HepG2 (cell line): ENCODE results near the gene MCFD2. TPM values are rescaled to one million over a fixed set of nuclear protein-coding genes. Genes with fewer than 3 reads are reported as not detected.

Source experiments
- AFF4 ChIP-seq: sonication (generic); formaldehyde crosslinking; IDR thresholded peaks from 2 replicates; pipeline ENCODE4 v1.4.0; 2020; ENCODE audit warnings: missing genetic modification reagents
- ATAD3A ChIP-seq: sonication (generic); formaldehyde crosslinking; IDR thresholded peaks from 2 replicates; pipeline ENCODE4 v1.4.0; 2020; ENCODE audit warnings: missing genetic modification reagents
- HNRNPL ChIP-seq: fragments of 200-400 bp; formaldehyde crosslinking; IDR thresholded peaks from 2 replicates; pipeline ENCODE4 v1.6.1; 2017; ENCODE audit warnings: mild to moderate bottlenecking, low read depth, low read length
- NBN ChIP-seq: fragments of 450-650 bp; conservative IDR thresholded peaks from 2 replicates; pipeline ENCODE4 v1.6.1; 2017
- PRPF4 ChIP-seq: fragments of 200-400 bp; formaldehyde crosslinking; IDR thresholded peaks from 2 replicates; pipeline ENCODE4 v1.6.1; 2016; ENCODE audit warnings: low read length, low read depth; ENCODE audit not compliant: poor library complexity, severe bottlenecking
- RARG ChIP-seq: sonication (generic); formaldehyde crosslinking; IDR thresholded peaks from 2 replicates; pipeline ENCODE4 v1.4.0; 2020; ENCODE audit warnings: low read depth, mild to moderate bottlenecking, missing genetic modification reagents
- TP53 ChIP-seq: sonication (generic); formaldehyde crosslinking; conservative IDR thresholded peaks from 2 replicates; pipeline ENCODE4 v1.4.0; 2020; ENCODE audit warnings: missing genetic modification reagents
- XRCC5 ChIP-seq: fragments of 200-400 bp; formaldehyde crosslinking; optimal IDR thresholded peaks from 2 replicates; pipeline ENCODE3; 2017; ENCODE audit warnings: mild to moderate bottlenecking, low read length
- ZBTB4 ChIP-seq: sonication (generic); formaldehyde crosslinking; IDR thresholded peaks from 2 replicates; pipeline ENCODE4 v1.4.0; 2020; ENCODE audit warnings: missing genetic modification reagents, mild to moderate bottlenecking, borderline replicate concordance
- ZNF10 ChIP-seq: sonication (generic); formaldehyde crosslinking; IDR thresholded peaks from 2 replicates; pipeline ENCODE4 v1.4.0; 2020; ENCODE audit warnings: mild to moderate bottlenecking, low read depth, missing genetic modification reagents, borderline replicate concordance
- ZNF44 ChIP-seq: sonication (generic); formaldehyde crosslinking; IDR thresholded peaks from 2 replicates; pipeline ENCODE4 v1.5.1; 2020; ENCODE audit warnings: mild to moderate bottlenecking, missing genetic modification reagents
- ZNF607 ChIP-seq: sonication (generic); formaldehyde crosslinking; IDR thresholded peaks from 2 replicates; pipeline ENCODE4 v1.5.1; 2020; ENCODE audit warnings: missing genetic modification reagents, mild to moderate bottlenecking, borderline replicate concordance
- polyA plus RNA-seq, 8 experiments: library from polyadenylated mRNA; depleted of rRNA in 3 of 8; stranded (reverse) in 7 of 8; unstranded in 1 of 8; fragments of >200 nt; fragmentation: Illumina TruSeq in 4 of 8; extraction: Trizol in 4 of 8; gene quantifications; 2 replicates each; pipeline versions ENCODE4 v1.2.1 to v1.2.3, GENCODE V29; 2011 to 2016; ENCODE audit warnings: low read depth in 4 of 8, missing spikeins in 1 of 8, mixed read lengths in 1 of 8; ENCODE audit not compliant: insufficient read depth in 1 of 8
- total RNA-seq, 5 experiments: library from RNA; depleted of rRNA; stranded (reverse); fragments of >200 nt; fragmentation: Illumina TruSeq; extraction: Trizol; gene quantifications; 2 replicates each; pipeline ENCODE4 v1.2.3, GENCODE V29; 2016; ENCODE audit warnings: low read depth in 1 of 5
- TF ChIP-seq, protein P1 (sequence below): sonication (generic); formaldehyde crosslinking; IDR thresholded peaks from 2 replicates; pipeline ENCODE4 v1.8.0; 2022; ENCODE audit warnings: missing genetic modification reagents, low read depth, mild to moderate bottlenecking, borderline replicate concordance
- TF ChIP-seq, protein P2 (sequence below): IDR thresholded peaks from 2 replicates; pipeline ENCODE4 v1.6.1; 2016; ENCODE audit warnings: low read depth, borderline replicate concordance
- TF ChIP-seq, protein P3 (sequence below): sonication (generic); formaldehyde crosslinking; IDR thresholded peaks from 2 replicates; pipeline ENCODE4 v1.4.0; 2020; ENCODE audit warnings: missing genetic modification reagents
- TF ChIP-seq, protein P4 (sequence below): IDR thresholded peaks from 2 replicates; pipeline ENCODE4 v1.4.0; 2020; ENCODE audit warnings: mild to moderate bottlenecking, missing genetic modification reagents

MCFD2 gene
- total and polyA plus RNA-seq, 2 of the 13 experiments (the other 11 are each of a cell fraction or from before 2014, with no cell fraction given): 183 to 232 TPM

- TF ChIP-seq ATAD3A (CRISPR knock-in tag) (no peak), NBN (no peak), ZNF607 (0 out of 2 replicates have a peak, but pooled peaks have one; percentile 41), ZBTB4 (CRISPR knock-in tag) (0 out of 2 replicates have a peak, but pooled peaks have one; percentile 19), ZNF44 (CRISPR knock-in tag) (0 out of 2 replicates have a peak, but pooled peaks have one; percentile 53), AFF4 (CRISPR knock-in tag) (no peak), ZNF10 (CRISPR knock-in tag) (no peak), RARG (CRISPR knock-in tag) (no peak), HNRNPL (no peak), TP53 (CRISPR knock-in tag) (no peak), PRPF4 (no peak), XRCC5 (no peak)
- TF ChIP-seq, protein P1, sequence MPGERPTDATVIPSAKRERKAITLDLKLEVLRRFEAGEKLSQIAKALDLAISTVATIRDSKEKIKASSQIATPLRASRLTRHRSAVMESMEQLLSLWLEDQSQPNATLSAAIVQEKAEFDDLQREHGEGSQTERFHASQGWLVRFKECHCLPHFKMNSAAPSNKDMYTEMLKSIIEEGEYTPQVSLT (CRISPR knock-in tag): no peak
- TF ChIP-seq, protein P2, sequence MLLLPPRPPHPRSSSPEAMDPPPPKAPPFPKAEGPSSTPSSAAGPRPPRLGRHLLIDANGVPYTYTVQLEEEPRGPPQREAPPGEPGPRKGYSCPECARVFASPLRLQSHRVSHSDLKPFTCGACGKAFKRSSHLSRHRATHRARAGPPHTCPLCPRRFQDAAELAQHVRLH (CRISPR knock-in tag): no peak
- TF ChIP-seq, protein P3, sequence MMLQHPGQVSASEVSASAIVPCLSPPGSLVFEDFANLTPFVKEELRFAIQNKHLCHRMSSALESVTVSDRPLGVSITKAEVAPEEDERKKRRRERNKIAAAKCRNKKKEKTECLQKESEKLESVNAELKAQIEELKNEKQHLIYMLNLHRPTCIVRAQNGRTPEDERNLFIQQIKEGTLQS: peak; percentile 91
- TF ChIP-seq, protein P4, sequence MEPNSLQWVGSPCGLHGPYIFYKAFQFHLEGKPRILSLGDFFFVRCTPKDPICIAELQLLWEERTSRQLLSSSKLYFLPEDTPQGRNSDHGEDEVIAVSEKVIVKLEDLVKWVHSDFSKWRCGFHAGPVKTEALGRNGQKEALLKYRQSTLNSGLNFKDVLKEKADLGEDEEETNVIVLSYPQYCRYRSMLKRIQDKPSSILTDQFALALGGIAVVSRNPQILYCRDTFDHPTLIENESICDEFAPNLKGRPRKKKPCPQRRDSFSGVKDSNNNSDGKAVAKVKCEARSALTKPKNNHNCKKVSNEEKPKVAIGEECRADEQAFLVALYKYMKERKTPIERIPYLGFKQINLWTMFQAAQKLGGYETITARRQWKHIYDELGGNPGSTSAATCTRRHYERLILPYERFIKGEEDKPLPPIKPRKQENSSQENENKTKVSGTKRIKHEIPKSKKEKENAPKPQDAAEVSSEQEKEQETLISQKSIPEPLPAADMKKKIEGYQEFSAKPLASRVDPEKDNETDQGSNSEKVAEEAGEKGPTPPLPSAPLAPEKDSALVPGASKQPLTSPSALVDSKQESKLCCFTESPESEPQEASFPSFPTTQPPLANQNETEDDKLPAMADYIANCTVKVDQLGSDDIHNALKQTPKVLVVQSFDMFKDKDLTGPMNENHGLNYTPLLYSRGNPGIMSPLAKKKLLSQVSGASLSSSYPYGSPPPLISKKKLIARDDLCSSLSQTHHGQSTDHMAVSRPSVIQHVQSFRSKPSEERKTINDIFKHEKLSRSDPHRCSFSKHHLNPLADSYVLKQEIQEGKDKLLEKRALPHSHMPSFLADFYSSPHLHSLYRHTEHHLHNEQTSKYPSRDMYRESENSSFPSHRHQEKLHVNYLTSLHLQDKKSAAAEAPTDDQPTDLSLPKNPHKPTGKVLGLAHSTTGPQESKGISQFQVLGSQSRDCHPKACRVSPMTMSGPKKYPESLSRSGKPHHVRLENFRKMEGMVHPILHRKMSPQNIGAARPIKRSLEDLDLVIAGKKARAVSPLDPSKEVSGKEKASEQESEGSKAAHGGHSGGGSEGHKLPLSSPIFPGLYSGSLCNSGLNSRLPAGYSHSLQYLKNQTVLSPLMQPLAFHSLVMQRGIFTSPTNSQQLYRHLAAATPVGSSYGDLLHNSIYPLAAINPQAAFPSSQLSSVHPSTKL (CRISPR knock-in tag): peak; percentile 76
Observed at GRCh38 chr2:46913471-46914381, 1.9 kb downstream of the MCFD2 start (continued).
